Activated T-helper 2 cell treated with anti-CD3 and anti-CD28 coated beads, Interferon-gamma antibody, Interleukin-2, Interleukin-4, amounts not matched to agents 10 μg/mL and 5 μg/mL and 100 μg/mL, durations not matched to agents 14 hours and 24 hours and 36 hours (primary cell): ENCODE measurements around the gene GIN1. TPM values are rescaled to one million over a fixed set of nuclear protein-coding genes. Genes with fewer than 3 reads are reported as not detected.

Source experiments
- DNase-seq: peaks from one replicate; pipeline ENCODE4 v3.0.0; 2021; ENCODE audit warnings: low spot score
- H3K27ac Mint-ChIP-seq: one replicate; pipeline ENCODE4 v1.8.0; 2021; ENCODE audit warnings: mixed read lengths
- H3K27me3 Mint-ChIP-seq: one replicate; pipeline ENCODE4 v1.8.0; 2021; ENCODE audit warnings: low read depth, mixed read lengths
- H3K36me3 Mint-ChIP-seq: one replicate; pipeline ENCODE4 v1.8.0; 2021; ENCODE audit warnings: low read depth, mixed read lengths
- H3K4me1 Mint-ChIP-seq: one replicate; pipeline ENCODE4 v1.8.0; 2021; ENCODE audit warnings: low read depth, mixed read lengths
- H3K4me3 Mint-ChIP-seq: one replicate; pipeline ENCODE4 v1.8.0; 2021; ENCODE audit warnings: low read depth, mild to moderate bottlenecking, moderate library complexity, mixed read lengths
- H3K9me3 Mint-ChIP-seq: one replicate; pipeline ENCODE4 v1.8.0; 2021; ENCODE audit warnings: mixed read lengths
- intact Hi-C: fragments of 100-400 bp; cut with micrococcal nuclease; formaldehyde crosslinking; loops from one replicate; pipeline ENCODE4 v1.15.1; 2023
- total RNA-seq: library from RNA; stranded (reverse); gene quantifications from 2 replicates; pipeline ENCODE4 v1.2.3, GENCODE V29; 2022

Gene GIN1
- total RNA-seq, 1 donor from 2014 or later = 7.0 TPM

GRCh38 chr5:103127292-103127817, 7.4 kb upstream of the GIN1 start:
- Mint-ChIP-seq H3K27ac (no peak overlapping the region), H3K4me1 (peaks cover 12% of the 10 kb centered on the region), H3K27me3 (no peaks in the 10 kb centered on the region), H3K4me3 (no peak overlapping the region), H3K9me3 (no peaks in the 10 kb centered on the region), H3K36me3 (peaks cover 31% of the 10 kb centered on the region)
- intact Hi-C loops = no loop called here
- no peak for DNase-seq

- no peak overlapping the region for H3K4me3 Mint-ChIP-seq
- H3K27me3 Mint-ChIP-seq = no peaks in the 10 kb centered on the region
- peaks cover 33% of the 10 kb centered on the region for H3K36me3 Mint-ChIP-seq
- intact Hi-C loops = no loop called here
- no peaks in the 10 kb centered on the region for H3K9me3 Mint-ChIP-seq
- peaks cover 20% of the 10 kb centered on the region for H3K4me1 Mint-ChIP-seq
- no peak for DNase-seq
- H3K27ac Mint-ChIP-seq = no peak overlapping the region
These were observed 6.6 kb upstream of the GIN1 start for GRCh38 chr5:103126557-103126956.

- Mint-ChIP-seq H3K4me3 (no peak overlapping the region), H3K36me3 (peaks cover 21% of the 10 kb centered on the region), H3K27ac (no peak overlapping the region), H3K9me3 (no peaks in the 10 kb centered on the region), H3K27me3 (no peaks in the 10 kb centered on the region), H3K4me1 (peaks cover 36% of the 10 kb centered on the region)
- intact Hi-C loops = loop anchor here (5.0 kb wide), 1 partner anchor 530 kb away; no protein-coding TSS in a partner anchor
- no peak for DNase-seq
These were observed 2.3 kb upstream of the GIN1 start for GRCh38 chr5:103122242-103122641.

- Mint-ChIP-seq H3K27ac (peak overlapping the region; percentile 99), H3K27me3 (no peaks in the 10 kb centered on the region), H3K9me3 (no peaks in the 10 kb centered on the region), H3K4me1 (peaks cover 39% of the 10 kb centered on the region), H3K4me3 (peak overlapping the region; percentile 95), H3K36me3 (peaks cover 13% of the 10 kb centered on the region)
- intact Hi-C loops = loop anchor here (1.0 to 5.0 kb wide), 5 partner anchors 138 to 528 kb away; partner anchors contain the start of gene MACIR
- no peak for DNase-seq
These were observed 766 bp upstream of the GIN1 start for GRCh38 chr5:103120607-103121200.

- Mint-ChIP-seq H3K9me3 (no peaks in the 10 kb centered on the region), H3K27me3 (no peaks in the 10 kb centered on the region), H3K36me3 (peaks cover 24% of the 10 kb centered on the region), H3K27ac (peak overlapping the region; percentile 99), H3K4me1 (peaks cover 45% of the 10 kb centered on the region), H3K4me3 (peak overlapping the region; percentile 95)
- intact Hi-C loops = no loop called here
- DNase-seq = no peak
These were observed 721 bp downstream of the GIN1 start for GRCh38 chr5:103119070-103119764.

- H3K4me3 Mint-ChIP-seq = no peak overlapping the region
- no peak overlapping the region for H3K27ac Mint-ChIP-seq
- H3K4me1 Mint-ChIP-seq = peaks cover 44% of the 10 kb centered on the region
These were observed 2.4 kb downstream of the GIN1 start for GRCh38 chr5:103117471-103117991.

GRCh38 chr5:103114440-103114839, 5.5 kb downstream of the GIN1 start:
- Mint-ChIP-seq H3K9me3 (peaks cover 10% of the 10 kb centered on the region), H3K4me1 (peaks cover 44% of the 10 kb centered on the region), H3K27me3 (no peaks in the 10 kb centered on the region), H3K4me3 (no peak overlapping the region), H3K36me3 (peaks cover 21% of the 10 kb centered on the region), H3K27ac (no peak overlapping the region)
- intact Hi-C loops = no loop called here
- no peak for DNase-seq

More at GRCh38 chr5:103117471-103117991, 2.4 kb downstream of the GIN1 start:
- Mint-ChIP-seq H3K36me3 (peaks cover 18% of the 10 kb centered on the region), H3K27me3 (no peaks in the 10 kb centered on the region), H3K9me3 (peaks cover 2% of the 10 kb centered on the region)
- DNase-seq = no peak
- intact Hi-C loops = no loop called here

- H3K27ac Mint-ChIP-seq = no peak overlapping the region
- DNase-seq = no peak
- H3K27me3 Mint-ChIP-seq = no peaks in the 10 kb centered on the region
- peaks cover 38% of the 10 kb centered on the region for H3K4me1 Mint-ChIP-seq
- H3K36me3 Mint-ChIP-seq = peaks cover 27% of the 10 kb centered on the region
- intact Hi-C loops = no loop called here
- no peak overlapping the region for H3K4me3 Mint-ChIP-seq
- peaks cover 10% of the 10 kb centered on the region for H3K9me3 Mint-ChIP-seq
These were observed 7.0 kb downstream of the GIN1 start for GRCh38 chr5:103112910-103113309.

- Mint-ChIP-seq H3K27me3 (no peaks in the 10 kb centered on the region), H3K4me3 (no peak overlapping the region), H3K9me3 (peaks cover 10% of the 10 kb centered on the region), H3K27ac (peak overlapping the region; percentile 75), H3K36me3 (peaks cover 36% of the 10 kb centered on the region), H3K4me1 (peaks cover 33% of the 10 kb centered on the region)
- DNase-seq = peak; percentile 9
- intact Hi-C loops = no loop called here
These were observed 8.5 kb downstream of the GIN1 start for GRCh38 chr5:103111468-103111867.

- Mint-ChIP-seq H3K9me3 (peaks cover 10% of the 10 kb centered on the region), H3K4me1 (peaks cover 32% of the 10 kb centered on the region), H3K4me3 (no peak overlapping the region), H3K27me3 (no peaks in the 10 kb centered on the region), H3K36me3 (peaks cover 39% of the 10 kb centered on the region), H3K27ac (no peak overlapping the region)
- intact Hi-C loops = no loop called here
- no peak for DNase-seq
These were observed 9.5 kb downstream of the GIN1 start for GRCh38 chr5:103110403-103110802.

GRCh38 chr5:103109277-103109676, 10.7 kb downstream of the GIN1 start:
- no peak for DNase-seq
- Mint-ChIP-seq H3K36me3 (peaks cover 37% of the 10 kb centered on the region), H3K9me3 (peaks cover 10% of the 10 kb centered on the region)

GRCh38 chr5:103108086-103108485, 11.9 kb downstream of the GIN1 start:
- Mint-ChIP-seq H3K9me3 (peaks cover 10% of the 10 kb centered on the region), H3K36me3 (peaks cover 36% of the 10 kb centered on the region), H3K27me3 (no peaks in the 10 kb centered on the region), H3K4me3 (no peak overlapping the region), H3K4me1 (peaks cover 21% of the 10 kb centered on the region), H3K27ac (no peak overlapping the region)
- no peak for DNase-seq
- intact Hi-C loops = no loop called here

More at GRCh38 chr5:103109277-103109676, 10.7 kb downstream of the GIN1 start:
- H3K27me3 Mint-ChIP-seq = no peaks in the 10 kb centered on the region
- H3K4me1 Mint-ChIP-seq = peaks cover 24% of the 10 kb centered on the region
- H3K4me3 Mint-ChIP-seq = no peak overlapping the region
- intact Hi-C loops = no loop called here
- H3K27ac Mint-ChIP-seq = no peak overlapping the region

- Mint-ChIP-seq H3K4me3 (no peak overlapping the region), H3K4me1 (peaks cover 6% of the 10 kb centered on the region), H3K27me3 (no peaks in the 10 kb centered on the region), H3K9me3 (no peaks in the 10 kb centered on the region), H3K36me3 (peaks cover 31% of the 10 kb centered on the region), H3K27ac (no peak overlapping the region)
- no peak for DNase-seq
- intact Hi-C loops = no loop called here
These were observed 17.7 kb downstream of the GIN1 start for GRCh38 chr5:103102234-103102633.
